Heart left ventricle (tissue), 16 donors: ENCODE data around the gene EIF2B2. TPM values are rescaled to one million over a fixed set of nuclear protein-coding genes. Genes with fewer than 3 reads are reported as not detected.
A peak's percentile ranks its signal among the peaks of the same experiment; 100 is the strongest.

ENCODE experiments used
- ATAC-seq, 4 donors: fragments of 200-7000 bp; cut with Tn5 transposase; one replicate each; pipeline ENCODE4 v1.9.1; 2020 to 2022; ENCODE audit warnings: moderate library complexity in 4 of 4, mild to moderate bottlenecking in 3 of 4, moderate number of reproducible peaks in 1 of 4
- DNase-seq, 5 donors: peaks; one replicate each; pipeline ENCODE4 v3.0.0-alpha.2; 2020
- H3K27ac ChIP-seq, 12 donors: fragments of 200-600 bp; sonication (generic) in 4 of 12; one replicate each; pipeline versions ENCODE4 v1.5.0 to v1.8.0; 2016 to 2022; ENCODE audit warnings: mild to moderate bottlenecking in 2 of 12
- H3K27me3 ChIP-seq, 9 donors: fragments of 200-600 bp; sonication (generic) in 2 of 9; one replicate each; pipeline versions ENCODE4 v1.5.1 to v1.8.0; 2016 to 2022; ENCODE audit warnings: mild to moderate bottlenecking in 3 of 9
- H3K36me3 ChIP-seq, 9 donors: fragments of 200-600 bp; sonication (generic) in 2 of 9; one replicate each; pipeline versions ENCODE4 v1.5.0 to v1.8.0; 2018 to 2022; ENCODE audit warnings: mild to moderate bottlenecking in 2 of 9
- H3K4me1 ChIP-seq, 12 donors: fragments of 200-600 bp; sonication (generic) in 4 of 12; one replicate each; pipeline versions ENCODE4 v1.5.0 to v1.8.0; 2016 to 2022; ENCODE audit warnings: mild to moderate bottlenecking in 3 of 12
- H3K4me3 ChIP-seq, 12 donors: fragments of 200-600 bp; sonication (generic) in 4 of 12; one replicate each; pipeline versions ENCODE4 v1.5.0 to v1.8.0; 2017 to 2022; ENCODE audit warnings: mild to moderate bottlenecking in 9 of 12, moderate library complexity in 4 of 12
- H3K9me3 ChIP-seq, 12 donors: fragments of 200-600 bp; sonication (generic) in 4 of 12; one replicate each; pipeline versions ENCODE4 v1.5.0 to v1.8.0; 2016 to 2022; ENCODE audit warnings: mild to moderate bottlenecking in 1 of 12
- CTCF ChIP-seq, 12 donors: fragments of 200-600 bp; sonication (generic) in 4 of 12; IDR thresholded peaks; one replicate each; pipeline versions ENCODE4 v1.5.0 to v1.8.0; 2018 to 2022; ENCODE audit warnings: antibody characterized with exemption in 12 of 12, mild to moderate bottlenecking in 5 of 12
- POLR2A ChIP-seq, 2 donors: fragments of 450-650 bp; IDR thresholded peaks; one replicate each; pipeline ENCODE4 v1.6.1; 2017; ENCODE audit warnings: antibody characterized with exemption in 2 of 2, mild to moderate bottlenecking in 2 of 2, moderate library complexity in 2 of 2
- WGBS, 4 donors: extraction: QIAGEN DNeasy Blood & Tissue Kit in 2 of 4; methylation state at CpG; one replicate each; pipeline versions ENCODE4 v1.1.5 to v1.1.7; 2013 to 2018; 5-methylcytosine and 5-hydroxymethylcytosine counted together
- intact Hi-C, 10 donors: fragments of 100-400 bp; cut with DNase I; formaldehyde crosslinking; loops; one replicate each; pipeline versions ENCODE4 v1.11.1 to v1.14.2; 2022
- polyA plus RNA-seq, 2 donors: library from polyadenylated mRNA; stranded (reverse); fragments of 200-250 nt; gene quantifications; one replicate each; pipeline ENCODE4 v1.2.3, GENCODE V29; 2013
- total RNA-seq, 9 donors: library from RNA; depleted of rRNA in 2 of 9; stranded (reverse); fragments of >200 nt in 2 of 9; fragmentation: NEBNext Ultra II Directional in 3 of 9; extraction: Animal tissue kit (Norgen Biotek cat#: 25700) in 3 of 9; gene quantifications; one replicate each; pipeline versions ENCODE4 v1.1.0 to v1.2.4, GENCODE V29; 2016 to 2023
- donor health status: ischemic (EF 13 %, LVEDD 7.1; RV severe dilation, severe dysfunction).
- donor health status: healthy with polysubstance abuse.
- donor health status: DM: no; HTN: yes; CAD: no.
- donor health status: DM: no; HTN: no; CAD: no.
- donor health status: ischemic (EF 25% LVEDD 6.9; RV normal size, moderate dysfunction).
- donor health status: ischemic (EF 25% LVEDD 5.7; RV mildly dilated, moderate dysfunction).
- donor health status: healthy.
- donor health status: DM: yes; HTN: yes; CAD: no.
- donor health status: ischemic (EF 35%, LVEDD 5.7; RV mildly dilated, moderate dysfunction).
- donor health status: nonischemic (EF 11% LVEDD 7.7; RV severe dilation, severe dysfunction).
- donor health status: DM: yes; HTN: yes; CAD: no.
- donor health status: PGD.
- donor health status: ischemic (EF 29% LVEDD 5.4; RV normal size, mild dysfunction).
- donor health status: nonischemic (EF 23%, LVEDD 6.1; RV moderate dilation, normal function).

The EIF2B2 gene
- total and polyA plus RNA-seq, 11 donors = 16.0 to 68.8 (median 30.3) TPM

- peaks cover under 1 to 68% (median 30%) of the 10 kb centered on the region in 12 donors for H3K4me1 ChIP-seq
- no peak for DNase-seq
- H3K27me3 ChIP-seq = no peaks in the 10 kb centered on the region
- ATAC-seq = no peak
- H3K4me3 ChIP-seq = no peak overlapping the region
- intact Hi-C loops = no loop called here
- peak overlapping the region in 3 of 12 donors; percentile 10 to 57 (median 37) for H3K27ac ChIP-seq
- H3K9me3 ChIP-seq = no peaks in the 10 kb centered on the region
- 70 to 81% (median 76%) methylated on average over 4 of the region's 4 CpGs for WGBS, 4 donors
- H3K36me3 ChIP-seq = no peaks in the 10 kb centered on the region
- TF ChIP-seq POLR2A (IDR thresholded peaks at IDR 0.05) (no peak), CTCF (IDR thresholded peaks at IDR 0.05) (no peak)
Observed at GRCh38 chr14:74979029-74979428, 23.7 kb upstream of the EIF2B2 start.

- no peak overlapping the region for H3K4me3 ChIP-seq
- DNase-seq (peak in 2 of 5 donors; percentile 62 to 65), ATAC-seq (peak in 2 of 4 donors; percentile 8 to 38)
- H3K9me3 ChIP-seq = no peaks in the 10 kb centered on the region
- WGBS, 4 donors = 70 to 81% (median 77%) methylated on average over 20 to 23 of the region's 23 CpGs
- TF ChIP-seq POLR2A (IDR thresholded peaks at IDR 0.05) (no peak), CTCF (IDR thresholded peaks at IDR 0.05) (no peak)
- H3K27ac ChIP-seq = peak overlapping the region in 8 of 12 donors; percentile 4 to 57 (median 22)
- H3K27me3 ChIP-seq = no peaks in the 10 kb centered on the region
- peaks cover 0 to 61% (median 24%) of the 10 kb centered on the region in 12 donors for H3K4me1 ChIP-seq
- intact Hi-C loops = no loop called here
- no peaks in the 10 kb centered on the region for H3K36me3 ChIP-seq
Observed at GRCh38 chr14:74979442-74980397, 23.0 kb upstream of the EIF2B2 start.

- H3K4me3 ChIP-seq = no peak overlapping the region
- no peaks in the 10 kb centered on the region for H3K27me3 ChIP-seq
- WGBS, 4 donors = 92 to 97% (median 93%) methylated on average over 4 of the region's 4 CpGs
- no peak for TF ChIP-seq CTCF (IDR thresholded peaks at IDR 0.05)
- intact Hi-C loops = no loop called here
- no peak for ATAC-seq
- H3K36me3 ChIP-seq = no peaks in the 10 kb centered on the region
- H3K27ac ChIP-seq = peak overlapping the region in 3 of 12 donors; percentile 27 to 57 (median 37)
- peaks cover 0 to 56% (median 17%) of the 10 kb centered on the region in 12 donors for H3K4me1 ChIP-seq
- DNase-seq = no peak
- no peaks in the 10 kb centered on the region for H3K9me3 ChIP-seq
Observed at GRCh38 chr14:74980398-74980730, 22.4 kb upstream of the EIF2B2 start.

- intact Hi-C loops = no loop called here
- 47 to 58% (median 54%) methylated on average over 8 to 35 of the region's 35 CpGs for WGBS, 4 donors
- Histone ChIP-seq H3K9me3 (no peaks in the 10 kb centered on the region), H3K27me3 (no peaks in the 10 kb centered on the region), H3K27ac (peak overlapping the region in 5 of 12 donors; percentile 20 to 57 (median 30)), H3K4me1 (peaks cover 0 to 50% (median 14%) of the 10 kb centered on the region in 12 donors), H3K36me3 (no peaks in the 10 kb centered on the region), H3K4me3 (no peak overlapping the region)
- peak in 2 of 4 donors; percentile 10 for ATAC-seq
- TF ChIP-seq CTCF (IDR thresholded peaks at IDR 0.05) = no peak
- no peak for TF ChIP-seq POLR2A (IDR thresholded peaks at IDR 0.05)
- peak in 2 of 5 donors; percentile 27 to 37 for DNase-seq
Observed at GRCh38 chr14:74980731-74981461, 21.8 kb upstream of the EIF2B2 start.
